GM12878 (cell line): ENCODE results near the gene OR10X1. TPM values are rescaled to one million over a fixed set of nuclear protein-coding genes. Genes with fewer than 3 reads are reported as not detected.

Experiments used
- E2F4 ChIP-seq: IDR thresholded peaks from 2 replicates; pipeline ENCODE4 v1.6.1; 2012; ENCODE audit warnings: low read depth, low read length, improper control_type of control experiment
- NKRF ChIP-seq: fragments of 450-650 bp; conservative IDR thresholded peaks from 2 replicates; pipeline ENCODE4 v1.6.1; 2017; ENCODE audit warnings: mild to moderate bottlenecking, moderate library complexity
- SRF ChIP-seq, 2 experiments: IDR thresholded peaks; 2 replicates each; pipeline ENCODE4 v1.6.1; 2011; ENCODE audit warnings: low read depth in 2 of 2, low read length in 2 of 2, mild to moderate bottlenecking in 1 of 2, moderate library complexity in 1 of 2
- polyA plus RNA-seq, 11 experiments: library from polyadenylated mRNA; depleted of rRNA in 4 of 11; unstranded in 6 of 11; stranded (reverse) in 5 of 11; fragments of >200 nt; fragmentation: Nextera tagmentation in 4 of 11; fragmentation: Illumina TruSeq in 1 of 11; extraction: Ambion mirVana in 4 of 11; extraction: Trizol in 1 of 11; gene quantifications; 1 replicate in 1 of 11; 2 replicates in 10 of 11; pipeline versions ENCODE4 v1.2.1 to v1.2.3, GENCODE V29; 2011 to 2016; ENCODE audit warnings: inconsistent platforms in 2 of 11, missing spikeins in 2 of 11, low read depth in 1 of 11
- total RNA-seq, 4 experiments: library from RNA; depleted of rRNA in 3 of 4; stranded (reverse); fragments of >200 nt in 3 of 4; fragmentation: Illumina TruSeq in 1 of 4; extraction: Trizol in 1 of 4; gene quantifications; 2 replicates each; pipeline versions ENCODE4 v1.2.1 to v1.2.3, GENCODE V29; 2013 to 2021

OR10X1 gene
- total and polyA plus RNA-seq, 10 of the 15 experiments (the other 5 are each of a cell fraction or from before 2014, with no cell fraction given) = not detected

DNA sequence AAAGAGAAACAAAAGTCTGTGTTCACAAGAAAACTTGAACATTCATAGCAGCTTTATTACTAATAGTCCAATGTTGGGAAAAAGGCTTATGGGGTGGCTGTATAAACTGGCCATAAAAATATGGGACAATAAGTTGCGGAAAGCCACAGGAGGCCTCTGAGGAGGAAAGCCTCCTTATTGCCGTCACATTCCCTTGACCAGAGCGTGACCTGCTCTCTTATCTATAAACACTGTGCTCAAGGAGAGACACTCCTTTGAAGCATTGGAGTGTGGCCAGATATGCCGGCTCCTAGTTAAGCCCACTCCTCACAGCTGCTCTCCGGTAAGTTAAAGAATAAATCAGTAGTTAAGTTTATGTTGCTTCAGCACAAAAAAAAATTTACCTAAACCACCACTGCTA, 45.2 kb downstream of the OR10X1 start (continued):
- TF ChIP-seq E2F4 (no peak), NKRF (no peak), SRF (IDR thresholded peaks at IDR 0.05; ENCODE audit: low read depth in 2 of 2, low read length in 2 of 2) (no peak)

Other genes with a start within 250 kb of the OR10X1 start
Only the 7 nearest of the 15 such genes appear.
- not detected in 2 replicates for gene OR10K1, start 118.1 kb downstream of the OR10X1 start, total RNA-seq (2014; rRNA removed)
- gene OR10K1, start 118.1 kb downstream of the OR10X1 start, total RNA-seq (2014; rRNA removed; fragmentation: Illumina TruSeq; extraction: Trizol) = not detected in 2 replicates
- gene OR10K1, start 118.1 kb downstream of the OR10X1 start, total RNA-seq (2021) = not detected in 2 replicates
- gene OR10K1, start 118.1 kb downstream of the OR10X1 start, polyA plus RNA-seq (2011; rRNA removed) = not detected in 2 replicates
- not detected in 2 replicates for gene OR10K1, start 118.1 kb downstream of the OR10X1 start, polyA plus RNA-seq (2014; fragmentation: Illumina TruSeq; extraction: Trizol)
- not detected for gene OR10K1, start 118.1 kb downstream of the OR10X1 start, polyA plus RNA-seq (2014; fragmentation: Nextera tagmentation; extraction: Ambion mirVana)
- not detected in 2 replicates for gene OR10K1, start 118.1 kb downstream of the OR10X1 start, polyA plus RNA-seq (2014; rRNA removed)
- gene OR10K1, start 118.1 kb downstream of the OR10X1 start, polyA plus RNA-seq (2016; fragmentation: Nextera tagmentation; extraction: Ambion mirVana) = not detected
- not detected in 2 replicates for gene OR10R2, start 107.7 kb downstream of the OR10X1 start, total RNA-seq (2014; rRNA removed)
- not detected in 2 replicates for gene OR10R2, start 107.7 kb downstream of the OR10X1 start, total RNA-seq (2014; rRNA removed; fragmentation: Illumina TruSeq; extraction: Trizol)
- gene OR10R2, start 107.7 kb downstream of the OR10X1 start, total RNA-seq (2021) = not detected in 2 replicates
- gene OR10R2, start 107.7 kb downstream of the OR10X1 start, polyA plus RNA-seq (2011; rRNA removed) = not detected in 2 replicates
- gene OR10R2, start 107.7 kb downstream of the OR10X1 start, polyA plus RNA-seq (2014; fragmentation: Illumina TruSeq; extraction: Trizol) = not detected in 2 replicates
- not detected for gene OR10R2, start 107.7 kb downstream of the OR10X1 start, polyA plus RNA-seq (2014; fragmentation: Nextera tagmentation; extraction: Ambion mirVana)
- not detected in 2 replicates for gene OR10R2, start 107.7 kb downstream of the OR10X1 start, polyA plus RNA-seq (2014; rRNA removed)
- not detected for gene OR10R2, start 107.7 kb downstream of the OR10X1 start, polyA plus RNA-seq (2016; fragmentation: Nextera tagmentation; extraction: Ambion mirVana)
- gene OR6Y1, start 25.5 kb downstream of the OR10X1 start, total RNA-seq (2014; rRNA removed) = not detected in 2 replicates
- not detected in 2 replicates for gene OR6Y1, start 25.5 kb downstream of the OR10X1 start, total RNA-seq (2014; rRNA removed; fragmentation: Illumina TruSeq; extraction: Trizol)
- gene OR6Y1, start 25.5 kb downstream of the OR10X1 start, total RNA-seq (2021) = not detected in 2 replicates
- not detected in 2 replicates for gene OR6Y1, start 25.5 kb downstream of the OR10X1 start, polyA plus RNA-seq (2011; rRNA removed)
- not detected in 2 replicates for gene OR6Y1, start 25.5 kb downstream of the OR10X1 start, polyA plus RNA-seq (2014; fragmentation: Illumina TruSeq; extraction: Trizol)
- gene OR6Y1, start 25.5 kb downstream of the OR10X1 start, polyA plus RNA-seq (2014; fragmentation: Nextera tagmentation; extraction: Ambion mirVana) = not detected
- gene OR6Y1, start 25.5 kb downstream of the OR10X1 start, polyA plus RNA-seq (2014; rRNA removed) = not detected in 2 replicates
- gene OR6Y1, start 25.5 kb downstream of the OR10X1 start, polyA plus RNA-seq (2016; fragmentation: Nextera tagmentation; extraction: Ambion mirVana) = not detected
- not detected in 2 replicates for gene OR6P1, start 9.3 kb downstream of the OR10X1 start, total RNA-seq (2014; rRNA removed)
- not detected in 2 replicates for gene OR6P1, start 9.3 kb downstream of the OR10X1 start, total RNA-seq (2014; rRNA removed; fragmentation: Illumina TruSeq; extraction: Trizol)
- gene OR6P1, start 9.3 kb downstream of the OR10X1 start, total RNA-seq (2021) = not detected in 2 replicates
- gene OR6P1, start 9.3 kb downstream of the OR10X1 start, polyA plus RNA-seq (2011; rRNA removed) = not detected in 2 replicates
- not detected in 2 replicates for gene OR6P1, start 9.3 kb downstream of the OR10X1 start, polyA plus RNA-seq (2014; fragmentation: Illumina TruSeq; extraction: Trizol)
- gene OR6P1, start 9.3 kb downstream of the OR10X1 start, polyA plus RNA-seq (2014; fragmentation: Nextera tagmentation; extraction: Ambion mirVana) = not detected
- not detected in 2 replicates for gene OR6P1, start 9.3 kb downstream of the OR10X1 start, polyA plus RNA-seq (2014; rRNA removed)
- not detected for gene OR6P1, start 9.3 kb downstream of the OR10X1 start, polyA plus RNA-seq (2016; fragmentation: Nextera tagmentation; extraction: Ambion mirVana)
- gene OR10Z1, start 25.4 kb upstream of the OR10X1 start, total RNA-seq (2014; rRNA removed) = not detected in 2 replicates
- not detected in 2 replicates for gene OR10Z1, start 25.4 kb upstream of the OR10X1 start, total RNA-seq (2014; rRNA removed; fragmentation: Illumina TruSeq; extraction: Trizol)
- gene OR10Z1, start 25.4 kb upstream of the OR10X1 start, total RNA-seq (2021) = not detected in 2 replicates
- not detected in 2 replicates for gene OR10Z1, start 25.4 kb upstream of the OR10X1 start, polyA plus RNA-seq (2011; rRNA removed)
- gene OR10Z1, start 25.4 kb upstream of the OR10X1 start, polyA plus RNA-seq (2014; fragmentation: Illumina TruSeq; extraction: Trizol) = not detected in 2 replicates
- gene OR10Z1, start 25.4 kb upstream of the OR10X1 start, polyA plus RNA-seq (2014; fragmentation: Nextera tagmentation; extraction: Ambion mirVana) = not detected
- not detected in 2 replicates for gene OR10Z1, start 25.4 kb upstream of the OR10X1 start, polyA plus RNA-seq (2014; rRNA removed)
- not detected for gene OR10Z1, start 25.4 kb upstream of the OR10X1 start, polyA plus RNA-seq (2016; fragmentation: Nextera tagmentation; extraction: Ambion mirVana)
- not detected in 2 replicates for gene SPTA1, start 106.8 kb upstream of the OR10X1 start, total RNA-seq (2014; rRNA removed)
- gene SPTA1, start 106.8 kb upstream of the OR10X1 start, total RNA-seq (2014; rRNA removed; fragmentation: Illumina TruSeq; extraction: Trizol) = 0.13 TPM in 1 of 2 replicates, not detected in the other
- gene SPTA1, start 106.8 kb upstream of the OR10X1 start, total RNA-seq (2021) = 0.13 and 0.21 TPM in 2 replicates
- 0.12 TPM in 1 of 2 replicates, not detected in the other for gene SPTA1, start 106.8 kb upstream of the OR10X1 start, polyA plus RNA-seq (2011; rRNA removed)
- gene SPTA1, start 106.8 kb upstream of the OR10X1 start, polyA plus RNA-seq (2014; fragmentation: Illumina TruSeq; extraction: Trizol) = under 0.01 TPM in 1 of 2 replicates, not detected in the other
- gene SPTA1, start 106.8 kb upstream of the OR10X1 start, polyA plus RNA-seq (2014; fragmentation: Nextera tagmentation; extraction: Ambion mirVana) = not detected
- 0.12 TPM in 1 of 2 replicates, not detected in the other for gene SPTA1, start 106.8 kb upstream of the OR10X1 start, polyA plus RNA-seq (2014; rRNA removed)
- not detected for gene SPTA1, start 106.8 kb upstream of the OR10X1 start, polyA plus RNA-seq (2016; fragmentation: Nextera tagmentation; extraction: Ambion mirVana)
- gene OR6K2, start 120.8 kb upstream of the OR10X1 start, total RNA-seq (2014; rRNA removed) = not detected in 2 replicates
- not detected in 2 replicates for gene OR6K2, start 120.8 kb upstream of the OR10X1 start, total RNA-seq (2014; rRNA removed; fragmentation: Illumina TruSeq; extraction: Trizol)
- gene OR6K2, start 120.8 kb upstream of the OR10X1 start, total RNA-seq (2021) = not detected in 2 replicates
- not detected in 2 replicates for gene OR6K2, start 120.8 kb upstream of the OR10X1 start, polyA plus RNA-seq (2011; rRNA removed)
- not detected in 2 replicates for gene OR6K2, start 120.8 kb upstream of the OR10X1 start, polyA plus RNA-seq (2014; fragmentation: Illumina TruSeq; extraction: Trizol)
- not detected for gene OR6K2, start 120.8 kb upstream of the OR10X1 start, polyA plus RNA-seq (2014; fragmentation: Nextera tagmentation; extraction: Ambion mirVana)
- gene OR6K2, start 120.8 kb upstream of the OR10X1 start, polyA plus RNA-seq (2014; rRNA removed) = not detected in 2 replicates
- gene OR6K2, start 120.8 kb upstream of the OR10X1 start, polyA plus RNA-seq (2016; fragmentation: Nextera tagmentation; extraction: Ambion mirVana) = not detected